Measurements from ENCODE around the gene UNG.

The UNG gene

GRCh38 chr12:109087250-109087649 is 10.1 kb upstream of the UNG start:
- peak overlapping the region; percentile 21 for H3K27ac ChIP-seq (replicated peaks)
- no peak overlapping the region for H3K4me3 ChIP-seq (replicated peaks; ENCODE audit: insufficient read depth, low read length)
- DNase-seq (ENCODE audit: low read depth in 1 of 2, low spot score in 1 of 2) = peak in 1 of 2 experiments; percentile 50
- no peaks in the 10 kb centered on the region for H3K27me3 ChIP-seq (ENCODE audit: insufficient read depth, poor library complexity, severe bottlenecking)
- TF ChIP-seq, protein P1, sequence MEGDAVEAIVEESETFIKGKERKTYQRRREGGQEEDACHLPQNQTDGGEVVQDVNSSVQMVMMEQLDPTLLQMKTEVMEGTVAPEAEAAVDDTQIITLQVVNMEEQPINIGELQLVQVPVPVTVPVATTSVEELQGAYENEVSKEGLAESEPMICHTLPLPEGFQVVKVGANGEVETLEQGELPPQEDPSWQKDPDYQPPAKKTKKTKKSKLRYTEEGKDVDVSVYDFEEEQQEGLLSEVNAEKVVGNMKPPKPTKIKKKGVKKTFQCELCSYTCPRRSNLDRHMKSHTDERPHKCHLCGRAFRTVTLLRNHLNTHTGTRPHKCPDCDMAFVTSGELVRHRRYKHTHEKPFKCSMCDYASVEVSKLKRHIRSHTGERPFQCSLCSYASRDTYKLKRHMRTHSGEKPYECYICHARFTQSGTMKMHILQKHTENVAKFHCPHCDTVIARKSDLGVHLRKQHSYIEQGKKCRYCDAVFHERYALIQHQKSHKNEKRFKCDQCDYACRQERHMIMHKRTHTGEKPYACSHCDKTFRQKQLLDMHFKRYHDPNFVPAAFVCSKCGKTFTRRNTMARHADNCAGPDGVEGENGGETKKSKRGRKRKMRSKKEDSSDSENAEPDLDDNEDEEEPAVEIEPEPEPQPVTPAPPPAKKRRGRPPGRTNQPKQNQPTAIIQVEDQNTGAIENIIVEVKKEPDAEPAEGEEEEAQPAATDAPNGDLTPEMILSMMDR (IDR thresholded peaks at IDR 0.05; ENCODE audit: insufficient read depth, low read length) = no peak
- TF ChIP-seq POLR2AphosphoS5 (IDR thresholded peaks at IDR 0.05; ENCODE audit: low read depth) = 0 out of 2 replicates have a peak, but pooled peaks have one; percentile 22
- no peak for TF ChIP-seq GABPA (IDR thresholded peaks at IDR 0.05; ENCODE audit: low read depth)
- peak; percentile 63; the same call in 1 of the 2 replicates for TF ChIP-seq SPI1 (IDR thresholded peaks at IDR 0.05; ENCODE audit: borderline replicate concordance, low read depth)
- TF ChIP-seq, protein P2, sequence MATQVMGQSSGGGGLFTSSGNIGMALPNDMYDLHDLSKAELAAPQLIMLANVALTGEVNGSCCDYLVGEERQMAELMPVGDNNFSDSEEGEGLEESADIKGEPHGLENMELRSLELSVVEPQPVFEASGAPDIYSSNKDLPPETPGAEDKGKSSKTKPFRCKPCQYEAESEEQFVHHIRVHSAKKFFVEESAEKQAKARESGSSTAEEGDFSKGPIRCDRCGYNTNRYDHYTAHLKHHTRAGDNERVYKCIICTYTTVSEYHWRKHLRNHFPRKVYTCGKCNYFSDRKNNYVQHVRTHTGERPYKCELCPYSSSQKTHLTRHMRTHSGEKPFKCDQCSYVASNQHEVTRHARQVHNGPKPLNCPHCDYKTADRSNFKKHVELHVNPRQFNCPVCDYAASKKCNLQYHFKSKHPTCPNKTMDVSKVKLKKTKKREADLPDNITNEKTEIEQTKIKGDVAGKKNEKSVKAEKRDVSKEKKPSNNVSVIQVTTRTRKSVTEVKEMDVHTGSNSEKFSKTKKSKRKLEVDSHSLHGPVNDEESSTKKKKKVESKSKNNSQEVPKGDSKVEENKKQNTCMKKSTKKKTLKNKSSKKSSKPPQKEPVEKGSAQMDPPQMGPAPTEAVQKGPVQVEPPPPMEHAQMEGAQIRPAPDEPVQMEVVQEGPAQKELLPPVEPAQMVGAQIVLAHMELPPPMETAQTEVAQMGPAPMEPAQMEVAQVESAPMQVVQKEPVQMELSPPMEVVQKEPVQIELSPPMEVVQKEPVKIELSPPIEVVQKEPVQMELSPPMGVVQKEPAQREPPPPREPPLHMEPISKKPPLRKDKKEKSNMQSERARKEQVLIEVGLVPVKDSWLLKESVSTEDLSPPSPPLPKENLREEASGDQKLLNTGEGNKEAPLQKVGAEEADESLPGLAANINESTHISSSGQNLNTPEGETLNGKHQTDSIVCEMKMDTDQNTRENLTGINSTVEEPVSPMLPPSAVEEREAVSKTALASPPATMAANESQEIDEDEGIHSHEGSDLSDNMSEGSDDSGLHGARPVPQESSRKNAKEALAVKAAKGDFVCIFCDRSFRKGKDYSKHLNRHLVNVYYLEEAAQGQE (IDR thresholded peaks at IDR 0.05; ENCODE audit: insufficient replicate concordance, low read depth) = no peak

DNA sequence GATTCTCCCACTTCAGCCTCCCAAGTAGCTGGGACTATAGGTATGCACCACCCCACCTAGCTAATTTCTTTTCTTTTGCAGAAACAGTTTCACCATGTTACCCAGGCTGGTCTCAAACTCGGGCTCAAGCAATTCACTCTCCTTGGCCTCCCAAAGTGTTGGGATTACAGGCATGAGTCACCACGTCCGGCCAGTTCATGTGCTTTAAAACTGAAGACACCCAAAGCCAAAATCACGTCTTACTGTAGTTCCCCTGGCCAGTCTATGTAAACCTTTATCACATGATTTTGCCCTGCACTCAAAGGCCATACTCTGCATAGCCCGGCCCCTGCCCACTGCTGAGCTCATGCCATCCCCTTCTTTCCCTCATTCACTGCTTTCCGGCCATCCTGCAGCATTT is 8.6 kb upstream of the UNG start:
- H3K27ac ChIP-seq (replicated peaks) = no peak overlapping the region
- no peak for TF ChIP-seq POLR2AphosphoS5 (IDR thresholded peaks at IDR 0.05; ENCODE audit: low read depth)
- no peak for TF ChIP-seq SPI1 (IDR thresholded peaks at IDR 0.05; ENCODE audit: borderline replicate concordance, low read depth)
- TF ChIP-seq, protein P2 (IDR thresholded peaks at IDR 0.05; ENCODE audit: insufficient replicate concordance, low read depth) = no peak
- TF ChIP-seq GABPA (IDR thresholded peaks at IDR 0.05; ENCODE audit: low read depth) = no peak
- TF ChIP-seq, protein P1 (IDR thresholded peaks at IDR 0.05; ENCODE audit: insufficient read depth, low read length) = no peak
- no peak for DNase-seq (ENCODE audit: low read depth in 1 of 2, low spot score in 1 of 2)

DNA sequence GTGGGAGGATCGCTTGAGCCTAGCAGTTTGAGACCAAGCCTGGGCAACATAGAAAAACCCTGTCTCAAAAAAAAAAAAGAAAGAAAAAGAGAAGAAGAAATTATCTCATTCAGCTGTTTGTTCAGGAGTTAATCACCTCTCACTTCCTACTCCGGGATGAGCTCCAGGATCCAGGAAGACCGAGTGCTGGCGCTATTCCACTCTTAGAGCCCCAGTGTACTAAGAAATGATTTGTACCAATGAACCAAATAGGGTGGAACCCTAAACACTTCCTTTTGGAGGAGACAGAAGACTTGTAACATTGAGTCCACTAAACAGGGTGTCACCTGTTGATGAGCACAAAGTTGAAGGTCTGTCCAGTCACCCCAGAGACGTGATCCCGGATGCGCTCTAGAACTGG is 7.7 kb upstream of the UNG start:
- DNase-seq (ENCODE audit: low read depth in 1 of 2, low spot score in 1 of 2) = no peak
- H3K27me3 ChIP-seq (ENCODE audit: insufficient read depth, poor library complexity, severe bottlenecking) = no peaks in the 10 kb centered on the region
- H3K4me3 ChIP-seq (replicated peaks; ENCODE audit: insufficient read depth, low read length) = no peak overlapping the region
- TF ChIP-seq, protein P1 (IDR thresholded peaks at IDR 0.05; ENCODE audit: insufficient read depth, low read length) = no peak
- TF ChIP-seq POLR2AphosphoS5 (IDR thresholded peaks at IDR 0.05; ENCODE audit: low read depth) (no peak), GABPA (IDR thresholded peaks at IDR 0.05; ENCODE audit: low read depth) (no peak), SPI1 (IDR thresholded peaks at IDR 0.05; ENCODE audit: borderline replicate concordance, low read depth) (no peak)
- TF ChIP-seq, protein P2 (IDR thresholded peaks at IDR 0.05; ENCODE audit: insufficient replicate concordance, low read depth) = no peak
- H3K27ac ChIP-seq (replicated peaks) = no peak overlapping the region

More for the DNA sequence above, 8.6 kb upstream of the UNG start:
- H3K4me3 ChIP-seq (replicated peaks; ENCODE audit: insufficient read depth, low read length) = no peak overlapping the region
- H3K27me3 ChIP-seq (ENCODE audit: insufficient read depth, poor library complexity, severe bottlenecking) = no peaks in the 10 kb centered on the region

Measured in HL-60 (cell line).